GOT3 (cell line): ENCODE data around the gene CIAO3.
"Not testable (repeated sequence)": the region's sequence is repeated elsewhere in the genome, so short reads cannot be mapped to it uniquely, and the experiment has no call there.

Experiments
- DNase-seq: peaks from one replicate; lab custom pipeline; 2025; ENCODE audit warnings: mixed read lengths; lab: John Stamatoyannopoulos, UW

The CIAO3 gene

GRCh38 chr16:692356-693108 lies 48.3 kb downstream of the CIAO3 start:
- no peak for DNase-seq

DNA sequence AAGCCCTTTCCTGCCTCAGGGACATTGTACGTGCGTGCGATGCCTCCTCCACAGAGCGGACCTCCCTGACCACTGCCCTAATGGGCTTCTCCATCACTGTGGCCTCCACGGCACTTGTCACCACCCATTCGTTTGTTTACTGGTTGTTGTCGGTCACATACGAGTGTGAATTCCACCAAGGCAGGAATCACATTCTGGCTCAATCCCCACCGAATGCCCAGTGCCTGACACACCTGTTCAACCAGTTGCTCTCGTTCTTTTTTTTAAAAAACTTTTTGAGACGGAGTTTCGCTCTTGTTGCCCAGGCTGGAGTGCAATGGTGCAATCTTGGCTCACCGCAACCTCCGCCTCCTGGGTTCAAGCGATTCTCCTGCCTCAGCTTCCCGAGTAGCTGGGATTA lies 49.6 kb downstream of the CIAO3 start:
- not testable (repeated sequence) for DNase-seq

DNA sequence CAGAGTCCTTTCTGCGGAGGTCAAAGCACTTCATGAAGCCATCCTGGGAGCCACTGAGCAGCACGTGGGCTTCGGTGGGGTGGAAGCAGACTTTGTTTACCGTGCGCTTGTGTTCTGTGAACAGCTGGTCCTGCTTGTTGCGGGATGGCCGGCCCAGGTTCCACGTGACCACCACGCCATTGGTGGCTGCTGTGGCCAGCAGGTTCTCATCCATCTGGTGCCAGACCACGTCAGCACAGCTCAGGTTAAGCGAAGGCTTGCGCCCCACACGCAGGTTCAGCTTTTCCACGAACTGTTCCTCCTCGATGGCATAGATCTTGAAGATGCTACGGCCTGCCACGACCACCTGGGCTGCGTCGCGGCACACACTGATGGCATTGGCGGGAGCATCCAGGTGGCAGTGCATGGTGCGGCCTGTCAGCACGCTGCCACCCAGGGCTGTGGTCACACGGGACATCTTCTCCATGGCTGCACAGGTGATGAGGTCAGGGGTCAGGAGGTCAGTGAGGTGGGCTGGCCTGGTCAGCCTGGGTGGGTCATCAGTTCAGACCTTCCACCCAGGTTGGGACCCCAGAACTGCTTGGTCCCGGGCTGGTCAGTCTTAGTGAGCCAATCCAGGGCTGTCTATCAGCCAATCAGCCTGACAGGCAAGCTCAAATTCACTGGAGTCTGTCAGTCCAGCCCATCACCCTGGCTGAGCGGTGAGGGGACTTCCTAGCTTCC lies 51.5 kb downstream of the CIAO3 start:
- DNase-seq, result no peak

DNA sequence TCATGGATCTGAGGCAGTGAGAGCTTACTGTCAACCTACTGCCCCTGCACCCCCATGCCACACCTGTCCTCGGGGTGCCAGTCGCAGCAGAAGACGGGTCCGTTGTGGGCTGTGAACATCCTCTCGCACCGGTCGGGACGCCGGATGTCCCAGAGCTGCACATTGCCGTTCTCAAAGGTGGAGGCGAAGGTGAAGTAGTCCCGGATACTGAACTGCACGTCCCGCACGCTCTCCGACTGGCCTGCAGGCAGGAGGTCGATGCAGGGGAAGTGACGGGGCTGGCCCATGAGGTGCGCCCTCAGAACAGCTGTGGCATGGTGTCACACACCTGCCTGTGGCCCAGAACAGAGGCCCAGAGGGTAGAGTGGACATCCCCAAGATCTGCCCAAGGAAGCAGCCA lies 53.3 kb downstream of the CIAO3 start:
- DNase-seq, result no peak

- no peak for DNase-seq
Observed at GRCh38 chr16:686459-687260, 54.1 kb downstream of the CIAO3 start.

- DNase-seq, result no peak
Observed at GRCh38 chr16:685967-686366, 54.8 kb downstream of the CIAO3 start.

DNA sequence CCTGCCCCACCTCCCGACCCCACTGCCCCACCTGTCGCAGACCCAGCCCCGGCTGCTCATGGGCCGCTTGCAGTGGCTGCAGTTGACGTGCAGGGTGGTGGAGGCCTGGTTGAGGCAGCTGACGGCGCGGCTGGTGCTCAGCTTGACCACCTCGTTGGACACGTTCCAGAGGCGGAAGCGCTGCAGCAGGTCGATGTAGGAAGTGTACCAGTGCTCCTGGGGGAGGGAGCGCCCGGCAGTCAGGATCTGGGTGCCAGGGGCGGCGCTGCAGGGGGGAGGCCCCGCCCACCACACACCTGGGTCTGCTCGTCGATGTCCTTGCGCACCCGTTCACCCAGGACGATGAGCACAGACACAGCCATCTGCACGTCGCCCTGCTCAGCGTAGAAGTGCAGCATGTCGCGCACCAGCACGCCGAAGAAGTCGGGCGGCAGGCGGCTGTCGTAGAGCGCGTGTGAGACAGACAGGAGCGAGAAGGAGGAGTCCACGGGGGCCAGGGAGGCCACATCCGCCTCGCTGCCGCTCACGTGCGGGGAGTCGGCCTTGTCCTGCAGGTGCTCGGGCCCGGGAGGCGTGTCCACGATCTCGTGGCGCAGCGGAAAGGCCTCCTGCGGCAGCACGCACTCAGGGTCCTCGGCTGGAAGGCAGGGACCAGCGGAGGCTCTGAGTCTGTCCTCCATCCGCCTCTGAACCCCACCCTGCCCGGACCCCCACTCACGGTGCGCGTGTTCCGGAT lies 55.7 kb downstream of the CIAO3 start:
- DNase-seq, result no peak

DNA sequence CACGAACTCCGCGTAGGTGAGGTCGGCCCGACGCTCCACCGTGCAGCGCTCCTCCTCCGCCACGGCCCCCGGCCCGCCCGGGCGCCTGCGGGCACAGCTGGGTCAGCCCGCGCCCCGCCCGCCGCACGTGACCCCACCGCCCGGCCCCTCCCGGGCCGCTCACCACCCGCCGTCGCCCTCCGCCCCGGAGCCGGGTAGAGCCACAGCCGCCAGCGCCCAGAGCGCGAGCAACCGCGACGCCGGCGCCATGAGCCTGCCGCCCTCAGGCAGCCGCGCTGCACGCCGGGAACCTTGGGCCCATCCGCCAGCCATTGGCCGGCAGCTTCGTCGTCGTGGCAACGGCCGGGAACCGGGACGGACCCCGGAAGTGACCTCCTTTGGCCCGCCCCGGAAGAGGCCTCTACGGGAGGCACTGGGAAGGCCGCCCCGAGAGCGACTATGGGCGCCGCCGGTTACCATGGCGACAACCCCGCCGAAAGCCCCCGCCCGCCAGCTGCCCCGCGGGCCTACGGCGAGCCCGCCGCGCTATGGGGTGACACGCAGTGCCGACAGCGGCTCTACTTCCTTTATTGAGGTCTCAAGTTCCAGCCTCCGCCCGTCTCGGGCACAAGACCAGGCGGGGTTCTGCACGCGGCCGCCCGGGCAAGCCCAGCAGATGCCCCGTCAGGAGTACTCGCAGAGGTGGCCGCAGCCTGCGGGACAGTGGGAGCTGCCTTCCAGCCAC lies 56.6 kb downstream of the CIAO3 start, which contains the start of gene JMJD8:
TSS of gene JMJD8 (minus strand) at position 264 of the 724 bp plus-strand sequence. CDS start at position 249, 15 bp downstream.
- DNase-seq, result peak; percentile 87

- no peak for DNase-seq
Observed at GRCh38 chr16:683396-684070, 57.3 kb downstream of the CIAO3 start.

- DNase-seq, result no peak
Observed at GRCh38 chr16:682493-683395, 58.1 kb downstream of the CIAO3 start.

DNA sequence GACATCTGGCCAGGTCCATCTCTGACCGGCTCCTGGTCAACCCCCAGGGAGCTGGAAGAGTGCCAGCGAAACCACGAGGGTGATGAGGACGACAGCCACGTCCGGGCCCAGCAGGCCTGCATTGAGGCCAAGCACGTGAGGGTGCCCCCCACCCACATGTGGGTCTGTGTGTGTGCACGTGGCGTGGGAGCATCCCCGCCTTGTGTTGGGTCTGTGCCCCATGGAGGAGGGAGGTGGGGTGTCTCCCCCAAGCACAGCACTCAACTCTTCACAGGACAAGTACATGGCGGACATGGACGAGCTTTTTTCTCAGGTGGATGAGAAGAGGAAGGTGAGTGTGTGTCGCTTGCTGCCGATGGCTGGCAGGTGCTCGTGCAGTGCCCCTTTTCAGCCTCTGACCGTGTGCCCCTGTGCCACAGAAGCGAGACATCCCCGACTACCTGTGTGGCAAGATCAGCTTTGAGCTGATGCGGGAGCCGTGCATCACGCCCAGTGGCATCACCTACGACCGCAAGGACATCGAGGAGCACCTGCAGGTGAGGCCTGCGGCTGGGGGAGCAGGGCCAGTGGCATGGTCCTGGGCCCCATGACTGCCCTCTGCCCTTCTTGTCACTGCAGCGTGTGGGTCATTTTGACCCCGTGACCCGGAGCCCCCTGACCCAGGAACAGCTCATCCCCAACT lies 58.9 kb downstream of the CIAO3 start:
- DNase-seq, result no peak

DNA sequence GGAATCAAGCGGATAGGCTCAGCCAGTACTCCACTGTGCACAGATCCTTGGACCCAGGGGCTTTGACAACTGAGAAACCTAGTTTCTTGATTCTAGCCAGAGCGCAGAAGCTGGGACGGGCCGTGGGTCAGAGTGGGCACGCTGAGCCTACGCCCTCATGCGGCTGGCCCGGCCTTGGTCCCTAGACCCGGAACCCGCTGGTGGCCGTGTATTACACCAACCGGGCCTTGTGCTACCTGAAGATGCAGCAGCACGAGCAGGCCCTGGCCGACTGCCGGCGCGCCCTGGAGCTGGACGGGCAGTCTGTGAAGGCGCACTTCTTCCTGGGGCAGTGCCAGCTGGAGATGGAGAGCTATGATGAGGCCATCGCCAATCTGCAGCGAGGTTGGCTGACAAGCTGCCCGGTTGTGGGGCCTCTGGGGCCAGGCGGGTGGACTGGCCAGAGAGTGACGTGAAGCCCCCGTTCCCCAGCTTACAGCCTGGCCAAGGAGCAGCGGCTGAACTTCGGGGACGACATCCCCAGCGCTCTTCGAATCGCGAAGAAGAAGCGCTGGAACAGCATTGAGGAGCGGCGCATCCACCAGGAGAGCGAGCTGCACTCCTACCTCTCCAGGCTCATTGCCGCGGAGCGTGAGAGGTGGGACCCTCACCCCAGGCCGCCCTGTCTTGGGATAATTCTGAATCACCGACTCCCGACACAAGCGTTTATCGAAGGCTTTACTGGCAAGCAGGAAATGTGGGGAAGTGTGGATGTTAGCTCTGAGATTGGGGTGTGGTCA lies 59.6 kb downstream of the CIAO3 start:
- no peak for DNase-seq

GRCh38 chr16:680625-680945 lies 60.2 kb downstream of the CIAO3 start:
- DNase-seq, result no peak

DNA sequence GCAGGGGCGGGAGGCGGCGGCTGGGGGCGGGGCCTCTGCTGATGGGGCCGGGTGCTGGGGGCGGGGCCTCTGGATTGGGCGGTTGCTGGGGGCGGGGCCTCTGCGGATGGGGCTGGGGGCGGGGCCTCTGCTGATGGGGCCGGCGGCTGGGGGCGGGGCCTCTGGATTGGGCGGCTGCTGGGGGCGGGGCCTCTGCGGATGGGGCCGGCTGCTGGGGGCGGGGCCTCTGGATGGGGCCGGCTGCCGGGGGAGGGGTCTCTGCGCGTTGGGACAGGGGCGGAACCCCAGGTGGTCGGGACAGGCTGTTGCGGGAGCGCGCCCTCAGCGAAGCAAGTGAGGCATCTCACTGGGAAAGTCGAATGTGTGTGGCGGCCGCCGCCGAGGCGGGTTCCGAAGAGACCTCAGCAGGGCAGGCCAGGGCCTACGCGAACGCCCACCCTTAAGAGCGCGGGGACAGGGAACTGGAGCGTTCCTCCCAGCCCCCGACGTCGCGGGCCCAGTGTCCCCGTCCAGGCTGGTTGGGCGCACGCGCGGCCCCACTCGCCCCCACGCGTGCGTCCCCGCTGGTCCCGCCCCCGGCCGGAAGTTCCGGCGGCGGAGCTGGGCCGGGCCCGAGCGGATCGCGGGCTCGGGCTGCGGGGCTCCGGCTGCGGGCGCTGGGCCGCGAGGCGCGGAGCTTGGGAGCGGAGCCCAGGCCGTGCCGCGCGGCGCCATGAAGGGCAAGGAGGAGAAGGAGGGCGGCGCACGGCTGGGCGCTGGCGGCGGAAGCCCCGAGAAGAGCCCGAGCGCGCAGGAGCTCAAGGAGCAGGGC lies 60.8 kb downstream of the CIAO3 start, which contains the start of gene STUB1:
TSS of gene STUB1 (plus strand) at position 597 of the 811 bp plus-strand sequence. CDS start at position 713, 116 bp downstream.
- peak; percentile 63 for DNase-seq
